Measurements from ENCODE around the gene NISCH.

NISCH gene

GRCh38 chr3:52455283-52456168 is at the start of gene NISCH:
Gene NISCH (plus strand): TSS chr3:52455604. CDS start chr3:52455642, 38 bp downstream.
- peak; percentile 95 for DNase-seq (ENCODE audit: low spot score)

DNA sequence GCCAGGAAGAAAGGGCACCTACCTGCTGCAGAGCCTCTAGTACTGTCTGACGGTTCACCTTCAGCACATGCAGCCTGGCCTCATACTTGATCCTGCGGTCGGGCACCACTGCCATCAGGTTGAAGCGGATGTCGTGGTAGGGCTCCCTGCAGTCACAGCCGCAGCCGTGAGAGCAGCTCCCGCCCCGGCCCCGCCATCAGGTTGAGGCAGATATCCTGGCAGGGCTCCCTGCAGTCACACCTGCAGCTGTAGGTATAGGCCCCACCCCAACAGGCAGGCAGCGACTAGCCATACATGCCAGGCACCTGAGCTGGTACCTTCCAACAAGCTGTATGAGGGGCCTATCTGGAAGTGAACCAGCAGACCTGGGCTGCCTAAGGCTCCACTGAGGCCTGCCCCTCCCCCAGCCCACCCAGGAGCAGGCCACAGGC is 49.2 kb upstream of the NISCH start:
- DNase-seq (ENCODE audit: low spot score), result no peak

- DNase-seq (ENCODE audit: low spot score), result no peak
Observed at GRCh38 chr3:52406791-52407510, 48.5 kb upstream of the NISCH start.

- DNase-seq (ENCODE audit: low spot score), result no peak
Observed at GRCh38 chr3:52407779-52408178, 47.6 kb upstream of the NISCH start.

DNA sequence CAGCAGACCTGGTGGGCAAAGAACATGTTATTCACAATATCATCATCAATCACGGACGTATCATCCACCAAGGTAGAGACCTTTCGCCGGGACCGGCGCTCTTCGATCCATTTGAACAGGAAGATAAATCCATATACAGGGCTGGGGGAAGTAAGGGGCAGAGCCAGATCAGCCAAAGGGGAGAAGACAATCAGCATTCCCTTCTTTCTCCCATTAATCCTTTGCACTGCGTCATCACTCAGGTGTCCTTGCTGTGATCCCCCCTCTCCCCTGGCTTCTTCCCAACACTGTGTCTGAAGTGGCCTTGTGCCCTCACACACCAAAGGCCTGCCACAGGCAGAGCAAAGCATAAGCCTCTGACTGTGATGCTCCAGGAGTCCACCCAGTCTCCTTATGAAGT is 46.9 kb upstream of the NISCH start:
- no peak for DNase-seq (ENCODE audit: low spot score)

- DNase-seq (ENCODE audit: low spot score), result no peak
Observed at GRCh38 chr3:52415800-52416199, 39.6 kb upstream of the NISCH start.

- DNase-seq (ENCODE audit: low spot score), result no peak
Observed at GRCh38 chr3:52420388-52420787, 35.0 kb upstream of the NISCH start.

DNA sequence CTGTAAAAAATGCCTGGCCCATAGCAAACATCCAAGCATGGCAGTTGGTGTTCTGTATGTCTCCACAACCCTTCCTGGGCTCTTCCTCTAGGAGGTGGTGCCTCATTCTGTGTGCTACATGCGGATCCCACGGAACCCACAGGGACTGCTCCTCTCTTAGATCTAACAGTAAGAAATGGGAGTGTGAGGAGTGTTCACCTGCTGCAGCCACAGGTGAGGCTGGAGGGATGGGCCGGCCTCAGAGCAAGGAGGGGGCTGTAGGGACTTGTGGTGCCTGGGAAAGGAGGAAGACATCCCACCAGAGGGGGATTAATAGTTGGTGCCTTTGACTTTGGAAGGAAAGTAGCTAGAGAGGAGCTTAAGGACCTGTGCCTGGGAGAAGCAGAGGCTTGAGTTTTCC is 32.7 kb upstream of the NISCH start:
- no peak for DNase-seq (ENCODE audit: low spot score)

- DNase-seq (ENCODE audit: low spot score), result no peak
Observed at GRCh38 chr3:52423173-52423572, 32.2 kb upstream of the NISCH start.

DNA sequence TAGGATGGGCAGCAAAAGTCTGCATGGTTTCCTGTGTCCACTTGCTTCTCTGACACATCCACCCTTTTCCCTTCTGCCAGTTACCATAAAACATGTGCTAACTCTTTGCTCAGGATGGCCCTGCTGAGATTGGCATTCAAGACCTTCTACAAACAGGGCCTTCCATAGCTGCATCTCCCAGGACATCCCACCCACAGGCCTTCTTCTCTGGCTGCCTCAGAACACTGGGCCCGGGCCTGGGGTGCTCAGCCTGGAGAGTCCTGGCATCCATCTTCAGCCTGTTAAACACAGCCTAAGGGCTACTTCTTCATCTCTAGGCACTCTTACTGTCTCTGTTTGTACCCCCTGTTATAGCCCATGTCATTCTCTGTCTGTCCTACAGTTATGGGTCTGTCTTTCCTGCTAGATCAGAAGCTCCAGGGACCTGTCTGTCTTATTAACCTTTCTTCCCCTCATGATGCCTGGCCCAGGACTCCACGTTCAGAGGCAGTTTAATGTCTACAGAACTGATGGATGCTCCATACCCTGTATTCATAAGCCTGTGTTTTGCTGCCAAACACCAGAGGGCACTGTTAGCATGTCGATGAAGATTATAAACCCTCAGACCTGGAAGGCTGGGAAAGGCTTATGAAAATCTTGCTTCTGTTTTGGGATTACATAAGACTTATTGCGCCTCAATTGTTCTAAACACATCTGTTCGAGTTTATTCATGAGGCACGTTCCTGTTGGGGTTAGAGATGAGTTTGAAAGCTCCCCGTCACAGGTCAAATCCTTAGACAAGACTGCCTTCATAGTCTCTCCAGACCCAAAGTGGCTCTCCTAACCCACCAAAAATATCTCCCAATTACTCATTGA is 27.0 kb upstream of the NISCH start:
- DNase-seq (ENCODE audit: low spot score), result peak; percentile 79

- DNase-seq (ENCODE audit: low spot score), result no peak
Observed at GRCh38 chr3:52429031-52429430, 26.4 kb upstream of the NISCH start.

GRCh38 chr3:52429779-52430415 is 25.5 kb upstream of the NISCH start:
- DNase-seq (ENCODE audit: low spot score), result no peak

- no peak for DNase-seq (ENCODE audit: low spot score)
Observed at GRCh38 chr3:52430416-52430810, 25.0 kb upstream of the NISCH start.

DNA sequence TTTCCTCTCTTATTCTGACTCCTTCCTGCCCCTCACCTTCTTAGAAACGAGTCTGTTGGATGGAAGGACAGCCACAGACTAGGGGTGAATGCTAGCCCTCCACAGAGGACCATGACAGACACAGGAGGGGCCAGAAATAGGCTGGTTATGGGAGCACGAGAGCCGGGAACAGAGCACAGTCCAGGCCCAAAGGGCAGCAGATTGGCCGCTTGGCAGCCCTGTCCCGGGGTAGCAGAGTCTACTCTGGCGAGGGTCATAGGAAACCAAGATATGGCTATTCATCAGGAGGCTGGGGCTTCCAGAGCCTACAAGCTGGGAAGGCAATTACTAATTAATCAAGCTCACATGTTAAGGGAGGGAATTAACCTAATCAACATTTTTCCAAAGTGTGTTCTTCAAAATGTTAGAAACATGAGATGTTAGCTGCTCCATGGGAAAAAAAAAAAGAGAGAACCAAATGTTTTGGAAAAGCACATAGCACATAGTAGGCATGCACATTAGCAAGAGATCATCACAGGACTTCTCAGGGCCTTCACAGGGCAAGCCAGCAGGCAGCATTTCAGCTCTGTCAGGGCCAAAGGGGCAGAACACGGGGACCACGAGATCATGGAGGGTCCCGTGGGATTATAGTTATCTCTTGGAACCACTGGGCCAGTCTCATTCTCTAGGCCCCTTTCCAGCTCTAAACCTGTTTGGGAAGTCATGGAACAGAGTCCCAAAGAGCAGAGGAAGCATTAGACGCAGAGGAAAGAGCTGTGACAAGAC is 23.8 kb upstream of the NISCH start:
- DNase-seq (ENCODE audit: low spot score), result no peak

- DNase-seq (ENCODE audit: low spot score), result no peak
Observed at GRCh38 chr3:52432225-52432624, 23.2 kb upstream of the NISCH start.

- no peak for DNase-seq (ENCODE audit: low spot score)
Observed at GRCh38 chr3:52432691-52433141, 22.7 kb upstream of the NISCH start.

DNA sequence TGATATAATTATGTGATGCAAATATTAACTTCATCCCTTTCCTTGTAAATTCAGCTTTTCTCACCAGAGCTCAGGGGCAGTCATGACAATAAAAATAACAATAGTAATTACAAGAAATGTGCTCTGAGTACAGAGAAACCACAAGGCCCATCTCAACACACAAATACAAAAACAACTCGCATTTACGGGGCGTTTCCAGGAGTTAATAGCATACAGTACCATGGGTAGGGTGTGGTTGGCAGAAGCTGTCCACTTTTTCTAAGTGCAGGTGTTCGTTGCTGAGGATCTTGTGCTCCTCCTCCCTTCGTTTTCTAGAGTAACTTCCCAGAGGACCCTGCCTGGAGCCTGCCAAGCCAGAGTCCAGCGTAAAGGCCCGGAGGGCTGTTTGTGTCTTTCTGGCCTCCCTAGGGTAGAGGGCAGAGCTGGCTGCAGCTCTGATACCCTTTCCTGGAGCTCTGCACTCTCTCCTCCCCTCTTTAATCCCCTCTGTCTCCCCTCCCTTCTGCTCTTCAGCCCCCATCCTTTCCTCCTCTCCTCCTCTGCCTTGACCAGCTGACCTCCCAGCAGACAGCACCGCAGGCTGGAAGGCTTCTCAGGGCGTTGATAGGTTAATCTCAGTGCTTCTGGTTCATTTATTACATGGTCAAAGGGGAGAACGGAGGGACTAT is 21.9 kb upstream of the NISCH start:
- no peak for DNase-seq (ENCODE audit: low spot score)

GRCh38 chr3:52433996-52434479 is 21.4 kb upstream of the NISCH start:
- no peak for DNase-seq (ENCODE audit: low spot score)

DNA sequence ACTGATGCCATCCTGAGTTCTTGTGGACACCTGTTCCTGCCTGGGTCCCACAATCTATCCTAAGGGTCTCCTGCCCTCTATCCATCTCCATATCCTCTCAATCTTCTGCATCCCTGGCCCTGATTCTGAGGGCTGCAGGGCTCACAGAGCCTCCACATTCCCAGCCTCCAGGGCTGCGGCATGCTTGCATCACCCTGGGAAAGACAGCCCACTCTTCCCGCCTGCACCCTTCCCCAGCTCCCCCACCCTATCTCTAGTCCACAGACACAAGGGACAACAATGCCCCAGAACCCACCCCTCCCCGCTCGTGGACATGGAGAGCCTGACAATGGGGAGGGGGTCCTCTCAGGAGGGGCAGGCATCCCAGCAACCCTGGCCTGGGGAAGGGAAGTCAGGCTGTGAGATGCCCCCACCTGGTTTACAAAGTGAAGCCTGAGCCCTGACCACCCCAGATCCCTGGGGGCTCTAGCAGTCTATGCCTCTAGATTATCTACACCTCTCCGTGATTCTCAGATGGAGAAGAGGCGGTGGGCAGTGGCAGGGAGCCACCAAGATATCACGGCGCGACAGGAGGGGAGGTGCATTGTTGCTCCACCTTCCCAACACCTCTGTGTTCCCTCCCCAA is 20.8 kb upstream of the NISCH start:
- no peak for DNase-seq (ENCODE audit: low spot score)

All from AG20443 (cell line).